Coronary artery (tissue), 2 donors: ENCODE data around the gene RUNDC1.

Experiments
- DNase-seq: peaks from one replicate; pipeline ENCODE4 v3.0.0-alpha.2; 2017; ENCODE audit warnings: low spot score
- H3K27ac ChIP-seq, 2 donors: fragments of 200-600 bp; sonication (generic); one replicate each; pipeline ENCODE4 v1.5.1; 2016 to 2019
- H3K4me3 ChIP-seq: fragments of 200-600 bp; sonication (generic); 2 replicates; pipeline ENCODE4 v1.5.1; 2016; ENCODE audit warnings: mild to moderate bottlenecking, moderate library complexity
- TF ChIP-seq, protein P1 (sequence below): fragments of 200-600 bp; sonication (generic); IDR thresholded peaks from one replicate; pipeline ENCODE4 v1.5.1; 2019; ENCODE audit warnings: antibody characterized with exemption

Gene RUNDC1

GRCh38 chr17:43020030-43020621, 39.8 kb downstream of the RUNDC1 start:
- Histone ChIP-seq H3K27ac (peak overlapping the region; percentile 40 to 75), H3K4me3 (peak overlapping the region; percentile 100)
- TF ChIP-seq, protein P1, sequence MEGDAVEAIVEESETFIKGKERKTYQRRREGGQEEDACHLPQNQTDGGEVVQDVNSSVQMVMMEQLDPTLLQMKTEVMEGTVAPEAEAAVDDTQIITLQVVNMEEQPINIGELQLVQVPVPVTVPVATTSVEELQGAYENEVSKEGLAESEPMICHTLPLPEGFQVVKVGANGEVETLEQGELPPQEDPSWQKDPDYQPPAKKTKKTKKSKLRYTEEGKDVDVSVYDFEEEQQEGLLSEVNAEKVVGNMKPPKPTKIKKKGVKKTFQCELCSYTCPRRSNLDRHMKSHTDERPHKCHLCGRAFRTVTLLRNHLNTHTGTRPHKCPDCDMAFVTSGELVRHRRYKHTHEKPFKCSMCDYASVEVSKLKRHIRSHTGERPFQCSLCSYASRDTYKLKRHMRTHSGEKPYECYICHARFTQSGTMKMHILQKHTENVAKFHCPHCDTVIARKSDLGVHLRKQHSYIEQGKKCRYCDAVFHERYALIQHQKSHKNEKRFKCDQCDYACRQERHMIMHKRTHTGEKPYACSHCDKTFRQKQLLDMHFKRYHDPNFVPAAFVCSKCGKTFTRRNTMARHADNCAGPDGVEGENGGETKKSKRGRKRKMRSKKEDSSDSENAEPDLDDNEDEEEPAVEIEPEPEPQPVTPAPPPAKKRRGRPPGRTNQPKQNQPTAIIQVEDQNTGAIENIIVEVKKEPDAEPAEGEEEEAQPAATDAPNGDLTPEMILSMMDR, result no peak
- DNase-seq, result no peak

DNA sequence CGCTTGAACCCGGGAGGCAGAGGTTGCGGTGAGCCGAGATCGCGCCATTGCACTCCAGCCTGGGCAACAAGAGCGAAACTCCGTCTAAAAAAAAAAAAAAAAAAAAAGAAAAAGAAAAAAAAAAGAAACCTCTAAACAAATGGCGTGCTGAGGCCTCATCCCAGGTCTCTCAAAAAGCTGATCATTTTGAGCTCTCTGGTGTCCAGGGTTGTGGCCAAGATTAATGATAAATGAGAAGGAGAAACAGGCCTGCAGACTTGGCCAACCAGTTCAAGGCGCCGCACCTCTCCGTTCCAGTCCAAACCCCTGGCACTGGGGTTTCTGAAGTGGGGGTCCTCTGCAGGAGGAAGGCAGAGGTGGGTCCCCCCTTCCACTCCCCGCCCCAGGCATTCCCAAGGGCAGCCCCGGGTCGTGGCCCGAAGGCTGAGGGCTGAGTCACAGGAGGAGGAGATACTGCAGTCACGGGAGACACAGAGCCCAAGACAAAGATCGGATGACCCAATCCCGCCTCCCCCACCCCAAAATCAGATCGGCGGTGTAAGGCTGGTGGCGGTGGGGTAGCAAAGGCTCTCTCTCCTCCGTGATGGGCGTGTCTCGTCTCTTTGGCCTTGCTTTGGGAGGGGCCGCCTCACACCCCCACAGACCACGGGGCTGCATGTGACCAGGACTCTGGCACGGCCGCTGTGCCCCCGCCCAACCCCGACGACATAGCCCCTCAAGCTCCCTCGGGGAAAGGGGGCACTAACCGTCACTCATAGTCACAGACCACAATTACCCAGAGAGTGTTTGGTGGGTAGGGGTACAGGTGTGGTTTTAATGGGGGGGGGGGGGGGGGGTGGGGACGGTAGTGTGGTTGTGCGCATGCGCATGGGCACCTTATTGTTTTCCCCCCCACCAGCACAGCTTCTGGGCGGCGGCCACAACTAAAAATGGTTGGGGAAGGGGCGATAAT, 40.7 kb downstream of the RUNDC1 start:
- Histone ChIP-seq H3K4me3 (peak overlapping the region; percentile 100), H3K27ac (peak overlapping the region; percentile 78 to 90)
- TF ChIP-seq, protein P1, result no peak
- DNase-seq, result peak; percentile 88

GRCh38 chr17:43021741-43022512, 41.6 kb downstream of the RUNDC1 start, which contains the start of gene VAT1:
Gene VAT1 (minus strand): TSS chr17:43022385. CDS start chr17:43022322, 63 bp downstream.
- TF ChIP-seq, protein P1, result no peak
- no peak for DNase-seq
- Histone ChIP-seq H3K27ac (peak within 1 kb of the TSS; percentile 78 to 90), H3K4me3 (peak within 1 kb of the TSS; percentile 100)

DNA sequence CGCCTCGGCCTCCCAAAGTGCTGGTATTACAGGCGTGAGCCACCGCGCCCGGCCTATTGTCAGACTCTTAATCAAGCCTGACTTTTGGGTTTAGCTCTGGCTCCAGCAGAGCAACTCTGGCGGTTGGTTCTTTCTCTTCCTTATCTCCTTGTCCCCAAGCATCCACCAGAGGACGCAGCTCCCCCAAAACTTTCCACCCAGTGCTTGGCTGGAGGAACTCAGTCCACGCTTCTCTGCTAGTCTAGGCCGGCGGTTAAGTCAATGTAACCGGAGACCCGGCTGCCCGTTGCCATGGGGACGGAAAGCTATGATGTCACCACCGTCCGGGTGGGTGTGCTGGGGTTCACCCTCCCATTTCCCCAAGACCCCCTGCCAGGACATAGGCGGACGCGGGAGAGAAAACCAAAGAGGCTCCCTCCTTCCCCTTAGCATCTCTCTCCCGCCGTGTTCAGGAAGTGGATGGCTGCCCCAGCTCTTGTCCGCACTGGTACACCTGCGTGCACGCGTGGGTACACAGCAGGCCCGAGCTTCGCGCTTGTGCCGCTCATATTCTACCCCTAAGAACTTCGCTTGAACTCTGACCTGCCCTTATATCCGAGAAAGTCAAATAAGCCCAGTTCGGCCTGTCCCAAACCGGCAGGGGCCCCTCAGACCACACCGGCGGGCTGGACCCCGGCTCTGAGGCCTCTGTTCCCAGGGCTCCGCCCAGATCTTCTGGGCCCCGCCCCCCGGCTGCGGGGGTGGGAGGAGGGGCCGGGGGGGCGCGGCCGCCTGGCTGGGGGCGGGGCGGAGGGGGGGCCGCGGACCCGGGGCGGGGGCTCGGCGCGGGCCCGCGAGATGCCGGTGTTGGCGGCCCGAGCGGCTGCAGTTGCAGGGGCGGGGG, 44.3 kb downstream of the RUNDC1 start, which contains the start of gene RND2:
RND2 (plus strand) TSS at position 825 of the 883 bp plus-strand sequence. CDS start 117 bp downstream, outside the sequence.
- TF ChIP-seq, protein P1, result peak; percentile 60
- Histone ChIP-seq H3K27ac (peak within 1 kb of the TSS; percentile 69 to 81), H3K4me3 (peak within 1 kb of the TSS; percentile 74)
- peak; percentile 94 for DNase-seq

- peak overlapping the region in 1 of 2 donors; percentile 81 for H3K27ac ChIP-seq
Observed at GRCh38 chr17:43025290-43025657, 44.9 kb downstream of the RUNDC1 start.

More at GRCh38 chr17:43025290-43025657, 44.9 kb downstream of the RUNDC1 start:
- H3K4me3 ChIP-seq, result peak overlapping the region; percentile 74
- DNase-seq, result no peak
- TF ChIP-seq, protein P1, result no peak
